SW 1271 (cell line): ENCODE data around the gene GMDS.

ENCODE experiments used
- DNase-seq, 2 experiments: peaks; one replicate each; lab custom pipeline; 2025; lab: John Stamatoyannopoulos, UW

Gene GMDS

GRCh38 chr6:2205396-2205795 lies 40.0 kb downstream of the GMDS start:
- no peak for DNase-seq

DNA sequence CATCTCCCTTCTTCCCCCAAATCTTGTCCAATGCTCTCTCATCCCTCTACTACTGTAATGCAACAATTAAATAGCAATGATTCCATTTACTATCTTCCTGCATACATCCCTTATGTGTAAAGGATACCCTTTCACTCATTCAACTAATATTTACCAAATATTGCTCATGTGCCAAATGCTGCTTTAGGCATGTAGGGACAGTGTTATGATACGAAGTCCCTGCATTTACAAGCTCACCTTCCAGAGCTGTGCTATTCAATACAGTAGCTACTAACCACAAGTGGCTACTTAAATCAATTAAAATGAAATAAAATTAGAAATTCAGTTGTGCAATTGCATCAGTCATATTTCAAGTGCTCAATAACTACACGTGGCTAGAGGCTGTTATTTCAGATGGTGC lies 41.1 kb downstream of the GMDS start:
- DNase-seq, result no peak

DNA sequence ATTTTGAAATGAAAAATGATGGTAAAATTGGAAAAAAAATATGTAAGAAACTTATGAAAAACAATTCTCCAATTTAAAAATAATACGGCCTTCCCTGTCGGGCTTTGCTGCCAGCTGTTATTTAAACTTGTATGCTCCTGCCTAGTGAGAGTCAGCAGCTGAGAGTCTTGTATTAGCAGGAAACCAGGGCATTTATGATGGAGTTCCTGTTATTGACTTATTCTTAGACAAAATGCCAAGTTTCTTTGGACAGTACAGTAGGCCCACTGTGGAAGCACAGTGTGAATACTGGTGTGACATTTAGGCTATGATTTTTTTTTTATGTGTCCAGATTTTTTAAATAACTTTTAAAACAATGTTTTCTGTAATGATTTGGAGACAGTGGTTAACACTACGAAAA lies 42.1 kb downstream of the GMDS start:
- DNase-seq, result no peak

DNA sequence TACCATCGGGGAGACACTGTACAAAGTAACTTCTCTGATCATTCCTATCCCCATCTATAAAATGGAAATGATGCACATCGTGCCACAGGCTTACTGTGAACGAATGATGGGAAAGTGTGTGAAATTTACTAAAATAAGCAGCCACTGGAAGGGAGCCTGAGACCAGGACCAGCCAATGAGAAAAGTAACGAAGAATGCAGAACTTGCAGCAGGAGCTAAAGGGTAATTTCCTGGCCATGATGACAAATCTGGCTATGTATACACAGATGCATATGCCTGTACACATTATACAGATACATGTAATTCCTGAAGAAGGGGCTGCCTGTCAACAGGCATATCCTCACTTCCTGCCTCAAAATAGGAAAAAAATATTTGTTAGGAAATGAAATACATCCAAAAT lies 47.4 kb downstream of the GMDS start:
- DNase-seq, result no peak

- no peak for DNase-seq
These were observed 48.2 kb downstream of the GMDS start for GRCh38 chr6:2197177-2197671.

GRCh38 chr6:2196079-2196679 lies 49.2 kb downstream of the GMDS start:
- peak in 1 of 2 experiments; percentile 71 for DNase-seq

- DNase-seq, result no peak
These were observed 50.8 kb downstream of the GMDS start for GRCh38 chr6:2194643-2195042.

DNA sequence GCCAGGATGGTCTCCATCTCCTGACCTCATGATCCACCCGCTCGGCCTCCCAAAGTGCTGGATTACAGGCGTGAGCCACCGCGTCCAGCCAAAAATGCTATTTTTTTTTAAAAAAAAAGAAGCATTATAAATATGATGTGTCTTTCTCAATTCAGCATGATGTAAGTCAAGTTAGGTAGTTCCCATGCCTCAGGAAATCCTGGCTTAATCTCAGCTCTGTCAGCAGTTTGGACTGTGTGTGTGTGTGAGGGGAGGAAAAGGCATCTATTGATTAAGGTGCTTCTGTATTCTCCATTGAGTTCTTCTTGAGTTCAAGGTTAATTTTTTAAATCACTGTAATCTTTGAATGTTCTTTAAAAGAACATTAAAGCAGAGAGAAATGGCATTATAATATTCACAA lies 51.5 kb downstream of the GMDS start:
- DNase-seq, result no peak

- no peak for DNase-seq
These were observed 52.4 kb downstream of the GMDS start for GRCh38 chr6:2192976-2193375.

GRCh38 chr6:2191390-2191740 lies 54.0 kb downstream of the GMDS start:
- no peak for DNase-seq

DNA sequence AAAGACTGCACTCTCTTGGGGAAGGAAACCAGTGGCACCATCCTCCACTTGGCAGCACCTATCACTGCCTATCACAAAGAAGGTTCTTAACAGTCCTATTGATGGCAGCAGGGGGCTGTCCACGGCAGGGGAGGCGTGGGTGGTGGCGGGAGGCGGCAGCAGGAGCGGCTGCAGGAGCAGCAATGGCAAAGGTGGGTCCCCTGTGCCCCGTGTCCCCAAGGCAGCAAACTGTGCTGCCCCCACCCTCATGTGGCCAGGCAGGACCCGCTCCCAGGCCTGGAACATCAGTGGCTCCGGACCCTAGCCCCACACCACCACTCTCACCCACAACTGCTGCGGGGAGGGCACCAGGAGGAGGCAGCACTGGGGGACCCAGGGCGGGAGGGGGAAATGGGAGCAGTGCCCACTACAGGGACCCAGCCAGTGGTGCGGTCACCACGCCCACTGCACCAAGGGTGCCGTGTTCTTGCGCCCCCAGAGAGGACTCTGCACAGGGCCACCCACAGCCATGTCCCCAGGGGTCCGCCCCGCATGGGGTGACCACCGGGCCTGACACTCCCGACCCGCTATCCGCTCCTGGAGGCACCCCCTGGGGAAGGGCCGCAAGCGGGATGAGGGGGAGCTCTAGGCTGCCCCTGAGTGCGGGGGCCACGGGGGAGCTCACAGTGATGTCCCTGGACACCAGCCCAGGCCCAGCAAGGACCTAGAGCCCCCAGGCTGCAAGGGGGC lies 54.6 kb downstream of the GMDS start:
- DNase-seq, result no peak

GRCh38 chr6:2188856-2189384 lies 56.5 kb downstream of the GMDS start:
- DNase-seq, result no peak

DNA sequence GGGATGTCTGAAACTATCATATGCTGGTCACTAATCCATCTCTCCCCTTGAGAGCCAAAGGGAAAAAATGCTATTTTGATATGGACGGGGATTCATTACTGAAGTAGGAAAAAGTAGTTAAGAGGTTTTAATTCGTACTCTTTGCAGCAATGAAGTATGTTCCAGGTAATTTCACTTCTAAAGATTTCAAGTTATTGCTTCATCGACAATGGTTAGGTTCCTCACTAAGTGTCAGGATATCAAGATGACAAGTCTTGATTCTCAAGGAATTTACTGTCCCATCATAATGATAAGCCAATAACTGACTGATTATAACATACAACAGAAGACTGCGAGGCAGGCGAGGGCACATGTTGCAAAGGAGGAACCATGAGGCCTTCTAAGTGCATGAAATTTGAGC lies 57.0 kb downstream of the GMDS start:
- no peak for DNase-seq

GRCh38 chr6:2187826-2188225 lies 57.6 kb downstream of the GMDS start:
- no peak for DNase-seq

DNA sequence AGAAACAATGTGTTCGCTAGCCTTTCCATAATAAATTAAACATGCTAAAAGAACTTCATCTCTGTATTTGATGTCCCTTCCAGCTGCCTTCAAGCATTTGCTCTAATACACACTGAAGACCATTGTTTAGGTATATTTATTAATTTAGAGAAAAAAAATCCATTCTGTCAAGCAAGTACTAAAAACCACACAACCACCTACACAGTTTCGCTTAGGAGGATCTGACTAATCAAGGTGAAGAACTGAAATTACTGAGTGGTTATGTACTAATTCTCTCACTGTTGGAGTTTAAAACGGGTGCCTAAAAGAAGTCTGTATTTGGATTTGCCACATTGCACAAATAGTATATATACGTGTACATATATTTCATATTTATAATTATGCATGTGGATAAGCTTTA lies 58.9 kb downstream of the GMDS start:
- no peak for DNase-seq

DNA sequence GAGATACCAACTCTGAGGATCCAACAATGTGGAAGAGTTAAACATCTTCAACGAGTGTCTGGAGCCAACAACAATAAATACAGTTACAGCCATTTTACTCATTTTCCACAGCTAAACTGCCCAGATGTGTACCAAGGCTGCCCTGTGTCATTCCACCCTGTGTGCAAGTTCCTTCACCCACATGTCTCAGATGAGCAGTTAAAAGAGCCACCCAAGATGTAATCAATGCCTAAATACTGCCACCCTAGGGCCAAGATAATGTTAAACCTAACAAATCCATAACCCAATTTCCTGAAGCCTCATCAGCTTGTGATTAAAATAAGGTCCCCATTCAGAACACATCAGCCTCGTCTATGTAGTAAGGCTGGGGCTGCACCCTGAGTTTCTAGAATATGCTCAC lies 59.9 kb downstream of the GMDS start:
- no peak for DNase-seq

- DNase-seq, result no peak
These were observed 60.5 kb downstream of the GMDS start for GRCh38 chr6:2184700-2185455.

- DNase-seq, result no peak
These were observed 61.7 kb downstream of the GMDS start for GRCh38 chr6:2183752-2184151.

DNA sequence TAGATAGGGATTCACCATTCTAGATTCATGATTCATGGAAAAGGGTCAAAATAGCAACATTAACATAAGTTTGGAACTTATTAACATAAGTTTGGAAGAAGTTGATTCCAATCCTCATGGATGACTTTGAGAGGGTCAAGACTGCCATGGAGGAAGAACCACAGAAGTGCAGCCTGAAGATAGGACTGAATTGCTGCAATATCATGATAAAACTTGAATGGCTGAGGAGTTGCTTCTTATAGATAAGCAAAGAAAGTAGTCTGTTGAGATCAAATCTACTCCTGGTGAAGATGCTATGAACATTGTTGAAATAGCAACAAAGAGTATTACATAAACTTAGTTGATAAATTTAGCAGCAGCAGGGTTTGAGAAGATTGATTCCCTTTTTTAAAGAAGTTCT lies 62.2 kb downstream of the GMDS start:
- DNase-seq, result no peak

DNA sequence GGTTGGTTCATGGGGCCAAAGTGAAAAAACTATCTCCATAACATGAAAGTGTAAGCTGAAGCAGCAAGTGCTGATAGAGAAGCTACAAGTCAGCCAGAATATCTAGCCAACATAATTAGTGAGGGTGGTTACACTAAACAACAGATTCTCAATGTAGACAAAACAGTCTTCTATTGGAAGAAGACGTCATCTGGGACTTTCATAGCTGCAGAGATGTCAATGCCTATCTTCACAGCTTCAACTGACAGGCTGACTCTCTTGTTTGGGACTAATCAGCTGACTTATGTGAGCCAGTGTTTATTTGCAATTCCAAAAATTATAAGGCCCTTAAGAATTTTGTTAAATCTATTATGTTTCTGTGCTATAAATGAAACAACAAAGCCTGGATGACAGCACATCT lies 63.2 kb downstream of the GMDS start:
- no peak for DNase-seq

DNA sequence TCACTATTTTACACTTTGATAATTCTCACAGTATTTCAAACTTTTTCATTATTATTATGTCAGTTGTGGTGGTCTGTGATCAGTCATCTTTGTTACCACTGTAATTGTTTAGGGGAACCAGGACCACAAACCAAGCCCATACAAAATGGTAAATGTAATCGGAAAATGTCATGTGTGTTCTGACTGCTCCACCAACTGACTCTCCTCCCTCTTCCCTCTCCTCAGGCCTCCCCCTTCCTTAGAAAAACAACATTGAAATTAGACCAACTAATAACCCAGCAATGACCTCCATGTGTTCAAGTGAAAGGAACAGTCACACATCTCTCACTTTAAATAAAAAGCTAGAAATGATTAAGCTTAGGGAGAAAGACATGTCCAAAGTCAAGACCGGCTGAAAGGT lies 63.8 kb downstream of the GMDS start:
- no peak for DNase-seq

DNA sequence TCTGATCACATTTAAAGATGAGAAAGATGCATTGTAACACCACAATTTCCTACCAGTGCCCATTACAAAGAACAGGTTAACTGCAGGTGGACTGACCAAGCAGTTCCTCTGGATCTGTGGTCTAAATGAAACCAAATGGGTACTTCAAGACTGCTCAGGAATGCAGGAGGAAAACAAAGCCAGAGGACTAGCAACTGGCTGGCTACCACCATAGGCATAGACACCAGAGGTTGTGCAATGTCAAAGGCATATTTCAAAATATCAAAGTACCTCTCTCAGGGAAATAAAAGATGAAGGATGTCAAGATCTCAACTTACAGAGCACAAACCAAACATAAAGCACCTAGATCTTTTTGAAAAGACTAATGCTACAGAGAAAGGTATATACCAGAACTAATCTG lies 65.5 kb downstream of the GMDS start:
- no peak for DNase-seq

DNA sequence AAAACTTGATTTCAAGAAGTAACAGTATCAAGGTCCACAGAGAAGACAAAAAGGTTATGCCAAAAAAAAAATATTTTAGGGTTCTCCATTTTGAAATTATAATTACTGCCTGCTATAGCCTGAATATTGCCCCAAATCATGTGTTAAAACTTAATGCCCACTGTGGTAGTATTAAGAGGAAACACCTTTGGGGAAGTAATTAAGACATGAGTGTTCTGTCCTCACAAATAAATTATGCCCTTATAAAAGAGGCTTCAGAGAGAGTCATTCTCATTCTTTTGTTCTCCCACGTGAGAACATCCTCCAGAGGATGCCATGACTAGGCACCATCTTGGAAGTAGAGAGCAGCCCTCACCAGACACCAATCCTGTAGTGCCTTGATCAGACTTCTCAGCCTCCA lies 66.2 kb downstream of the GMDS start:
- DNase-seq, result no peak
